AG04450 (cell line): Measurements from ENCODE around the gene GNPTG. TPM values are rescaled to one million over a fixed set of nuclear protein-coding genes. Genes with fewer than 3 reads are reported as not detected.

Source experiments
- CTCF ChIA-PET: fragments of 300-600, 350-600 bp; formaldehyde crosslinking; extraction: SDS; loops from one replicate; lab custom pipeline; 2022; ENCODE audit warnings: antibody characterized with exemption, inconsistent platforms; lab: Charles Lee
- POLR2A ChIA-PET: fragments of 350-600 bp; formaldehyde crosslinking; extraction: SDS; loops from one replicate; lab custom pipeline; 2021; ENCODE audit warnings: antibody characterized with exemption, inconsistent platforms; lab: Yijun Ruan, JAX
- DNase-seq: peaks from one replicate; pipeline ENCODE4 v3.0.0-alpha.2; 2011; ENCODE audit warnings: low read depth, low spot score
- H3K27ac ChIP-seq: one replicate; pipeline ENCODE4 v1.5.1; 2012; ENCODE audit warnings: low read depth, low read length, control low read depth
- H3K27me3 ChIP-seq: one replicate; pipeline ENCODE4 v1.6.0; 2012; ENCODE audit warnings: low read length; ENCODE audit not compliant: control insufficient read depth, insufficient read depth
- H3K4me3 ChIP-seq: 2 replicates; pipeline ENCODE4 v1.5.1; 2011; ENCODE audit warnings: mild to moderate bottlenecking, low read depth, low read length, control low read depth
- H3K9me3 ChIP-seq: 2 replicates; pipeline ENCODE4 v1.5.1; 2012; ENCODE audit warnings: low read length; ENCODE audit not compliant: control insufficient read depth, insufficient read depth
- CTCF ChIP-seq: IDR thresholded peaks from 2 replicates; pipeline ENCODE4 v1.5.1; 2011; ENCODE audit warnings: low read depth, low read length, control low read depth, inconsistent platforms
- polyA plus RNA-seq: library from polyadenylated mRNA; depleted of rRNA; stranded (reverse); fragments of >200 nt; gene quantifications from 2 replicates; pipeline ENCODE4 v1.2.3, GENCODE V29; 2011

The GNPTG gene
- polyA plus RNA-seq, 1 experiment: 40.5 TPM

GRCh38 chr16:1311738-1312466 is 39.8 kb upstream of the GNPTG start:
- POLR2A ChIA-PET: no interaction called here
- no peaks in the 10 kb centered on the region; the same call in 1 of the 2 replicates for H3K9me3 ChIP-seq
- no peaks in the 10 kb centered on the region for H3K27me3 ChIP-seq
- H3K27ac ChIP-seq: no peak overlapping the region
- peak overlapping the region; percentile 63 for H3K4me3 ChIP-seq
- DNase-seq: no peak
- no peak for TF ChIP-seq CTCF
- CTCF ChIA-PET: no interaction called here

GRCh38 chr16:1312467-1312816 is 39.3 kb upstream of the GNPTG start:
- CTCF ChIA-PET: no interaction called here
- Histone ChIP-seq H3K27me3 (no peaks in the 10 kb centered on the region), H3K27ac (no peak overlapping the region), H3K4me3 (no peak overlapping the region), H3K9me3 (no peaks in the 10 kb centered on the region; the same call in 1 of the 2 replicates)
- TF ChIP-seq CTCF: no peak
- POLR2A ChIA-PET: no interaction called here
- no peak for DNase-seq

GRCh38 chr16:1312903-1313302 is 38.8 kb upstream of the GNPTG start:
- DNase-seq: no peak
- POLR2A ChIA-PET: no interaction called here
- CTCF ChIA-PET: interaction anchor here (0.7 kb wide), 1 partner anchor 66 kb away, joined by 5 read pairs; no protein-coding TSS in a partner anchor
- Histone ChIP-seq H3K9me3 (no peaks in the 10 kb centered on the region; the same call in 1 of the 2 replicates), H3K27ac (no peak overlapping the region), H3K4me3 (no peak overlapping the region), H3K27me3 (no peaks in the 10 kb centered on the region)
- TF ChIP-seq CTCF: no peak

GRCh38 chr16:1313721-1314369 is 37.9 kb upstream of the GNPTG start:
- no peak overlapping the region for H3K27ac ChIP-seq
- no peak overlapping the region for H3K4me3 ChIP-seq
- TF ChIP-seq CTCF: no peak
- CTCF ChIA-PET: no interaction called here
- no peaks in the 10 kb centered on the region for H3K27me3 ChIP-seq
- POLR2A ChIA-PET: no interaction called here
- DNase-seq: no peak
- no peaks in the 10 kb centered on the region; the same call in 1 of the 2 replicates for H3K9me3 ChIP-seq

- ChIA-PET CTCF (no interaction called here), POLR2A (no interaction called here)
- no peaks in the 10 kb centered on the region for H3K27me3 ChIP-seq
- no peaks in the 10 kb centered on the region; the same call in 1 of the 2 replicates for H3K9me3 ChIP-seq
- no peak for DNase-seq
- TF ChIP-seq CTCF: no peak
- no peak overlapping the region for H3K27ac ChIP-seq
- H3K4me3 ChIP-seq: no peak overlapping the region
Measured at GRCh38 chr16:1314399-1315068, 37.2 kb upstream of the GNPTG start.
